Transverse colon (tissue), 4 donors: Measurements from ENCODE around the gene ARID3A. TPM values are rescaled to one million over a fixed set of nuclear protein-coding genes. Genes with fewer than 3 reads are reported as not detected.

ENCODE experiments used
- DNase-seq: peaks from one replicate; pipeline ENCODE4 v3.0.0-alpha.2; 2019
- H3K27ac ChIP-seq, 4 donors: fragments of 200-600 bp; sonication (generic); 2 replicates each; pipeline ENCODE4 v1.5.1; 2016 to 2018; ENCODE audit warnings: inconsistent platforms in 4 of 4
- H3K27me3 ChIP-seq: fragments of 200-600 bp; sonication (generic); 2 replicates; pipeline ENCODE4 v1.5.1; 2017; ENCODE audit warnings: inconsistent platforms
- H3K36me3 ChIP-seq, 4 donors: fragments of 200-600 bp; sonication (generic); 2 replicates each; pipeline ENCODE4 v1.5.1; 2017 to 2019; ENCODE audit warnings: inconsistent platforms in 4 of 4
- H3K4me1 ChIP-seq, 4 donors: fragments of 200-600 bp; sonication (generic); 2 replicates each; pipeline ENCODE4 v1.5.1; 2017 to 2020; ENCODE audit warnings: inconsistent platforms in 4 of 4
- H3K4me3 ChIP-seq, 4 donors: fragments of 200-600 bp; sonication (generic); 1 replicate in 1 of 4; 2 replicates in 3 of 4; pipeline versions ENCODE4 v1.5.1 to v1.6.1; 2017 to 2019; ENCODE audit warnings: inconsistent platforms in 4 of 4
- H3K9me3 ChIP-seq, 2 donors: fragments of 200-600 bp; sonication (generic); 2 replicates each; pipeline ENCODE4 v1.5.1; 2017 to 2019; ENCODE audit warnings: inconsistent platforms in 2 of 2
- EP300 ChIP-seq: sonication (generic); formaldehyde crosslinking; IDR thresholded peaks from one replicate; pipeline ENCODE4 v1.6.1; 2017; ENCODE audit warnings: antibody characterized with exemption, low read depth
- POLR2A ChIP-seq: fragments of 450-650 bp; IDR thresholded peaks from one replicate; pipeline ENCODE4 v1.6.1; 2016; ENCODE audit warnings: antibody characterized with exemption, mild to moderate bottlenecking, moderate library complexity
- POLR2AphosphoS5 ChIP-seq, 3 donors: sonication (generic); formaldehyde crosslinking; IDR thresholded peaks; one replicate each; pipeline ENCODE4 v1.6.1; 2016; ENCODE audit warnings: antibody characterized with exemption in 3 of 3
- WGBS, 2 donors: methylation state at CpG; one replicate each; pipeline ENCODE4 v1.1.5; 2018; ENCODE audit warnings: low coverage in 1 of 2; 5-methylcytosine and 5-hydroxymethylcytosine counted together
- in situ Hi-C, 4 donors: fragments of 200-750 bp; cut with MboI; loops; one replicate each; pipeline versions ENCODE4 v1.15.0 to v1.15.1; 2017; ENCODE audit warnings: low sequenced_read_pairs in 3 of 4, low pct_ligation_motif_present in 1 of 4, low pct_unique_long_range_greater_than_20kb in 1 of 4
- intact Hi-C: fragments of 100-400 bp; cut with DNase I; formaldehyde crosslinking; loops from one replicate; pipeline ENCODE4 v1.15.1; 2023; ENCODE audit warnings: low total_unique reads
- total RNA-seq, 4 donors: library from RNA; depleted of rRNA; stranded (reverse); fragments of >200 nt; gene quantifications; one replicate each; pipeline ENCODE4 v1.1.0, GENCODE V29; 2016
- TF ChIP-seq, protein P1 (sequence below), 5 experiments: fragments of 200-600 bp in 3 of 5; fragments of 450-650 bp in 2 of 5; sonication (generic) in 3 of 5; IDR thresholded peaks; 1 replicate in 2 of 5; 2 replicates in 3 of 5; pipeline ENCODE4 v1.5.1; 2016 to 2017; ENCODE audit warnings: antibody characterized with exemption in 5 of 5, inconsistent platforms in 3 of 5, mild to moderate bottlenecking in 2 of 5, moderate library complexity in 1 of 5

The ARID3A gene
- total RNA-seq, 4 donors from 2014 or later: 2.2 to 8.7 (median 4.3) TPM

DNA sequence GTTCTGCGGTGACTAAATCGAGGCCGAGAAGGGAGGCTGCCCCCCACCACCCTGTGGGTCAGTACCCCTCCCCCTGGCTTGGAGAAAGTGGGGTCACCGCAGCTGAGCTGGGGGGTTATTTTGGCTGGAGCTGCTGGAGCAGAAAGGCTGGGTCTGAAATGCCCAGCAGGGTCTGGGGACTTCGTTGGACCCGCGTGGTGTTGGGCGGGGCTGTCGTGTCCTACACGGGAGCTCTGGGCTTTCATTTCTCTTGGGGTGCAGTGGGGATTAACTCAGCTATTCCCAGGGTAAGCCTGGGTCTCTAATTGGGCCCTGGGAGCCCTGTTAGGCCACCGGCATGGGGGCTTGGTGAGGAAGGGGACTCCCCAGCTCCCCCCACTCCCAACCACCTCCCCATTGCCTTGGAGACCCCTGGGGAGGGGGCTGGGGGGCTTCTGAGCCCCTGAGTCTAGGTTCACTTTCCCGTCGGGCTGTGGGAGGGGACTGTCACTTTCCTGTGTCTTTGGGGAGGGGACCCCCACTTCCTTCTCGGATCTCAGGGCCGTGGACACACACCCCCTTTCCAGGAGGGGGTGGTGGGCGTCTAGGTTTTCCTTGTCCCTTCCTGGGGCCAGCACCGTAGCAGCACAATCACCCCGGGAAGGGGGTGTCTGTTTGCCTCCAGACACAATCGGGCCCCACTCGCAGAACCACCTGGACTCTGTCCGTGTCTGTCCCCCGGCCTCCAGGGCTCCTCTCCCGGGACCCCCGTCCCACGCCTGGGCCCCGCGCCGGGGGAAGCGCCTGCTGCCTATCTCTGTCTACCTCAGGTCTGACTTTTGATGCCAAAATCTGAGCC lies 48.1 kb downstream of the ARID3A start:
- in situ Hi-C loops (no loop called here), intact Hi-C loops (loop anchor here (10.0 kb wide), 1 partner anchor 209 kb away; no protein-coding TSS in a partner anchor)
- WGBS, 2 donors: 82% methylated on average over 28 of the region's 29 CpGs; no CpG with 5 or more reads in 1 of the 2 donors

GRCh38 chr19:974564-975257 lies 48.9 kb downstream of the ARID3A start:
- H3K27ac ChIP-seq: no peak overlapping the region
- H3K27me3 ChIP-seq: peaks cover 6% of the 10 kb centered on the region
- no peak for DNase-seq
- H3K4me3 ChIP-seq: no peak overlapping the region
- intact Hi-C loops (loop anchor here (10.0 kb wide), 1 partner anchor 210 kb away; no protein-coding TSS in a partner anchor), in situ Hi-C loops (loop anchor here in 1 of 4 donors (25.0 kb wide), 1 partner anchor 112 kb away; the partner anchor contains the start of genes CFD and ELANE)
- no peaks in the 10 kb centered on the region for H3K4me1 ChIP-seq
- H3K36me3 ChIP-seq: peaks cover 0 to 18% (median 10%) of the 10 kb centered on the region in 4 donors
- TF ChIP-seq, protein P1, sequence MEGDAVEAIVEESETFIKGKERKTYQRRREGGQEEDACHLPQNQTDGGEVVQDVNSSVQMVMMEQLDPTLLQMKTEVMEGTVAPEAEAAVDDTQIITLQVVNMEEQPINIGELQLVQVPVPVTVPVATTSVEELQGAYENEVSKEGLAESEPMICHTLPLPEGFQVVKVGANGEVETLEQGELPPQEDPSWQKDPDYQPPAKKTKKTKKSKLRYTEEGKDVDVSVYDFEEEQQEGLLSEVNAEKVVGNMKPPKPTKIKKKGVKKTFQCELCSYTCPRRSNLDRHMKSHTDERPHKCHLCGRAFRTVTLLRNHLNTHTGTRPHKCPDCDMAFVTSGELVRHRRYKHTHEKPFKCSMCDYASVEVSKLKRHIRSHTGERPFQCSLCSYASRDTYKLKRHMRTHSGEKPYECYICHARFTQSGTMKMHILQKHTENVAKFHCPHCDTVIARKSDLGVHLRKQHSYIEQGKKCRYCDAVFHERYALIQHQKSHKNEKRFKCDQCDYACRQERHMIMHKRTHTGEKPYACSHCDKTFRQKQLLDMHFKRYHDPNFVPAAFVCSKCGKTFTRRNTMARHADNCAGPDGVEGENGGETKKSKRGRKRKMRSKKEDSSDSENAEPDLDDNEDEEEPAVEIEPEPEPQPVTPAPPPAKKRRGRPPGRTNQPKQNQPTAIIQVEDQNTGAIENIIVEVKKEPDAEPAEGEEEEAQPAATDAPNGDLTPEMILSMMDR (IDR thresholded peaks at IDR 0.05): no peak
- TF ChIP-seq EP300 (no peak), POLR2A (no peak), POLR2AphosphoS5 (IDR thresholded peaks at IDR 0.05) (no peak)
- WGBS, 2 donors: 88% methylated on average over 23 of the region's 37 CpGs; no CpG with 5 or more reads in 1 of the 2 donors
- peaks cover 8% of the 10 kb centered on the region in 2 donors for H3K9me3 ChIP-seq

More for the DNA sequence above, 48.1 kb downstream of the ARID3A start:
- DNase-seq: no peak
- Histone ChIP-seq H3K4me1 (no peaks in the 10 kb centered on the region), H3K27ac (no peak overlapping the region), H3K4me3 (no peak overlapping the region), H3K27me3 (peaks cover under 1% of the 10 kb centered on the region), H3K36me3 (peaks cover 0 to 24% (median 12%) of the 10 kb centered on the region in 4 donors), H3K9me3 (peaks cover 8% of the 10 kb centered on the region in 2 donors)
- no peak for TF ChIP-seq POLR2A
- no peak for TF ChIP-seq EP300
- TF ChIP-seq, protein P1 (IDR thresholded peaks at IDR 0.05): no peak
- TF ChIP-seq POLR2AphosphoS5 (IDR thresholded peaks at IDR 0.05): no peak

DNA sequence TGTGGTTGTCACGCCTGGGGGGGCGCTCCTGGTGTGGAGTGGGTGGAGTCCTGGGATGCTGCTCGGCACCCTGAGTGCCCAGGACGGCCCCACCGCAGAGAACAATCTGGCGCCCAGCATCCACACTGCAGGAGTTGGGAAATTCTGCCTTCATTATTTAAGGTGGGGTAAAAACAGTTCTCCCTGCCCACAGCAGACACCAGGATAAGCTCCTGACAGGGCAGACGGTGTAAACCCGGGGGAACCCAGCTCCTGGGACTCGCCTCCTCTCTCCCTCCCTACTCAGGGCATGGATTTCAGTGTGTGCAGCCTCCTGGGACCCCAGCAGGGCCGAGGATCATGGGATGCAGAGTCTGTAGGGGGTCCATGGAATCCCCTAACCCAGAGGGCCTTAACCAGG lies 50.6 kb downstream of the ARID3A start:
- 82% methylated on average over 10 of the region's 10 CpGs; no CpG with 5 or more reads in 1 of the 2 donors for WGBS, 2 donors
- Histone ChIP-seq H3K4me3 (no peak overlapping the region), H3K27me3 (peaks cover 6% of the 10 kb centered on the region), H3K4me1 (no peaks in the 10 kb centered on the region), H3K27ac (no peak overlapping the region), H3K36me3 (peaks cover 0 to 8% (median under 1%) of the 10 kb centered on the region in 4 donors), H3K9me3 (no peaks in the 10 kb centered on the region)
- in situ Hi-C loops: loop anchor here in 1 of 4 donors (25.0 kb wide), 1 partner anchor 114 kb away; the partner anchor contains the start of genes CFD and ELANE
- TF ChIP-seq POLR2A (no peak), EP300 (no peak), POLR2AphosphoS5 (IDR thresholded peaks at IDR 0.05) (no peak)
- TF ChIP-seq, protein P1 (IDR thresholded peaks at IDR 0.05): no peak
- intact Hi-C loops: loop anchor here (10.0 kb wide), 1 partner anchor 212 kb away; no protein-coding TSS in a partner anchor
- DNase-seq: no peak
